ENCODE measurements around the gene ZNF497. TPM values are rescaled to one million over a fixed set of nuclear protein-coding genes. Genes with fewer than 3 reads are reported as not detected.

ZNF497 gene
- total and polyA plus RNA-seq, 9 of the 15 experiments (the other 6 are each of a cell fraction or from before 2014, with no cell fraction given) = 0.06 to 0.98 (median 0.44) TPM; not detected in 1

GRCh38 chr19:58400916-58401839, 38.6 kb upstream of the ZNF497 start (continued):
- TF ChIP-seq ZFX (CRISPR knock-in tag; IDR thresholded peaks at IDR 0.05) (peak; percentile 25; the same call in 1 of the 2 replicates), YBX1 (IDR thresholded peaks at IDR 0.05) (no peak), TEAD4 (IDR thresholded peaks at IDR 0.05; ENCODE audit: low read length) (no peak), TEAD4 (CRISPR knock-in tag; IDR thresholded peaks at IDR 0.05; ENCODE audit: borderline replicate concordance) (no peak), TOE1 (IDR thresholded peaks at IDR 0.05; ENCODE audit: borderline replicate concordance) (no peak), TOE1 (CRISPR knock-in tag; IDR thresholded peaks at IDR 0.05; ENCODE audit: borderline replicate concordance, low read depth) (no peak), EZH2 (IDR thresholded peaks at IDR 0.05; ENCODE audit: borderline replicate concordance, low read depth, low read length) (no peak), CTCFL (IDR thresholded peaks at IDR 0.05; ENCODE audit: borderline replicate concordance, insufficient read depth, low read depth, low read length, poor library complexity, severe bottlenecking) (no peak), KAT2B (IDR thresholded peaks at IDR 0.05; ENCODE audit: low read depth, low read length) (no peak), SRSF3 (IDR thresholded peaks at IDR 0.05; ENCODE audit: insufficient read depth, low read length) (no peak), HIVEP1 (CRISPR knock-in tag; IDR thresholded peaks at IDR 0.05) (0 out of 2 replicates have a peak, but pooled peaks have one; percentile 14), ZNF311 (CRISPR knock-in tag; IDR thresholded peaks at IDR 0.05) (no peak), BRF1 (IDR thresholded peaks at IDR 0.05; ENCODE audit: borderline replicate concordance, extremely low read depth, insufficient read length) (no peak), POLR2AphosphoS2 (IDR thresholded peaks at IDR 0.05; ENCODE audit: low read length) (0 out of 2 replicates have a peak, but pooled peaks have one; percentile 70), GABPB1 (CRISPR knock-in tag; IDR thresholded peaks at IDR 0.05) (no peak; the same call in 1 of the 2 replicates), ZNF217 (CRISPR knock-in tag; IDR thresholded peaks at IDR 0.05) (no peak), CREB1 (IDR thresholded peaks at IDR 0.05) (peak; percentile 98), CREB1 (CRISPR knock-in tag; IDR thresholded peaks at IDR 0.05) (peak; percentile 98)
- TF ChIP-seq, protein P1, sequence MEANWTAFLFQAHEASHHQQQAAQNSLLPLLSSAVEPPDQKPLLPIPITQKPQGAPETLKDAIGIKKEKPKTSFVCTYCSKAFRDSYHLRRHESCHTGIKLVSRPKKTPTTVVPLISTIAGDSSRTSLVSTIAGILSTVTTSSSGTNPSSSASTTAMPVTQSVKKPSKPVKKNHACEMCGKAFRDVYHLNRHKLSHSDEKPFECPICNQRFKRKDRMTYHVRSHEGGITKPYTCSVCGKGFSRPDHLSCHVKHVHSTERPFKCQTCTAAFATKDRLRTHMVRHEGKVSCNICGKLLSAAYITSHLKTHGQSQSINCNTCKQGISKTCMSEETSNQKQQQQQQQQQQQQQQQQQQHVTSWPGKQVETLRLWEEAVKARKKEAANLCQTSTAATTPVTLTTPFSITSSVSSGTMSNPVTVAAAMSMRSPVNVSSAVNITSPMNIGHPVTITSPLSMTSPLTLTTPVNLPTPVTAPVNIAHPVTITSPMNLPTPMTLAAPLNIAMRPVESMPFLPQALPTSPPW (CRISPR knock-in tag; IDR thresholded peaks at IDR 0.05) = peak; percentile 76
- TF ChIP-seq, protein P2, sequence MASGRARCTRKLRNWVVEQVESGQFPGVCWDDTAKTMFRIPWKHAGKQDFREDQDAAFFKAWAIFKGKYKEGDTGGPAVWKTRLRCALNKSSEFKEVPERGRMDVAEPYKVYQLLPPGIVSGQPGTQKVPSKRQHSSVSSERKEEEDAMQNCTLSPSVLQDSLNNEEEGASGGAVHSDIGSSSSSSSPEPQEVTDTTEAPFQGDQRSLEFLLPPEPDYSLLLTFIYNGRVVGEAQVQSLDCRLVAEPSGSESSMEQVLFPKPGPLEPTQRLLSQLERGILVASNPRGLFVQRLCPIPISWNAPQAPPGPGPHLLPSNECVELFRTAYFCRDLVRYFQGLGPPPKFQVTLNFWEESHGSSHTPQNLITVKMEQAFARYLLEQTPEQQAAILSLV (tag; IDR thresholded peaks at IDR 0.05) = no peak
- TF ChIP-seq, protein P3, sequence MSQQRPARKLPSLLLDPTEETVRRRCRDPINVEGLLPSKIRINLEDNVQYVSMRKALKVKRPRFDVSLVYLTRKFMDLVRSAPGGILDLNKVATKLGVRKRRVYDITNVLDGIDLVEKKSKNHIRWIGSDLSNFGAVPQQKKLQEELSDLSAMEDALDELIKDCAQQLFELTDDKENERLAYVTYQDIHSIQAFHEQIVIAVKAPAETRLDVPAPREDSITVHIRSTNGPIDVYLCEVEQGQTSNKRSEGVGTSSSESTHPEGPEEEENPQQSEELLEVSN (IDR thresholded peaks at IDR 0.05; ENCODE audit: borderline replicate concordance in 1 of 2, extremely low read depth in 1 of 2, insufficient read depth in 1 of 2, insufficient read length in 1 of 2, low read depth in 1 of 2, low read length in 1 of 2, poor library complexity in 1 of 2, severe bottlenecking in 1 of 2) = peak; percentile 96 to 99

All from K562 (cell line).